ACC112 (cell line): ENCODE measurements around the gene DNMT1.

ENCODE experiments used
- H2AFZ ChIP-seq: fragments of 200-600 bp; sonication (generic); one replicate; pipeline ENCODE4 v1.6.0; 2017; ENCODE audit warnings: antibody characterized with exemption, low read length; ENCODE audit not compliant: unreplicated experiment
- H3K27ac ChIP-seq: fragments of 200-600 bp; sonication (generic); 2 replicates; pipeline ENCODE4 v1.5.1; 2014; ENCODE audit warnings: low read depth, mild to moderate bottlenecking, antibody characterized with exemption, low read length, moderate library complexity
- H3K27me3 ChIP-seq: fragments of 200-600 bp; sonication (generic); 2 replicates; pipeline ENCODE4 v1.6.1; 2014; ENCODE audit warnings: mild to moderate bottlenecking, antibody characterized with exemption, low read length, moderate library complexity, mixed read lengths; ENCODE audit not compliant: insufficient read depth
- H3K36me3 ChIP-seq: fragments of 200-600 bp; sonication (generic); 2 replicates; pipeline ENCODE4 v1.6.1; 2016; ENCODE audit warnings: mild to moderate bottlenecking, antibody characterized with exemption, low read length, moderate library complexity, mixed read lengths; ENCODE audit not compliant: insufficient read depth
- H3K4me1 ChIP-seq: fragments of 200-600 bp; sonication (generic); one replicate; pipeline ENCODE4 v1.6.1; 2016; ENCODE audit warnings: low read length, mixed read lengths; ENCODE audit not compliant: insufficient read depth, unreplicated experiment, control insufficient read depth
- H3K4me3 ChIP-seq: fragments of 200-600 bp; sonication (generic); 2 replicates; pipeline ENCODE4 v1.5.1; 2014; ENCODE audit warnings: mild to moderate bottlenecking, low read depth, low read length
- H3K79me2 ChIP-seq: fragments of 200-600 bp; sonication (generic); one replicate; pipeline ENCODE4 v1.6.0; 2016; ENCODE audit warnings: low read length; ENCODE audit not compliant: control insufficient read depth, unreplicated experiment, insufficient read depth

DNMT1 gene

DNA sequence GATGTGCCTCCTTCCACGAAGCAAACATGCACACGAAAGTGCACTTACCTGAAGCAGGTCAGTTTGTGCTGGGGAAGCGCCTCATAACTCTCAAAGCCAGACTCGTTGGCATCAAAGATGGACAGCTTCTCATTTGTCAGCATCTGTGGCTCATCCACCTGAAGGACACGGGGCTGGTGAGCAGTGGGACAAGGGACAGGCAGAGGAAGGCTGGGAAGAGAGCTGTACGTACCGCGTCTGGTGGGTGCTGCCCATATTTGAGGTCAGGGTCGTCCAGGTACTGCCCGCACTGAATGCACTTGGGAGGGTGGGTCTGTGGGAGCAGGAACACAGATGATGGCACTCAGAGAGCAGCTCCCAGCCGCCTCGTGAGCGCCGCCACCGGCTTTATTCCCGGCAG, 35.1 kb downstream of the DNMT1 start:
- no peaks in the 10 kb centered on the region for H3K27me3 ChIP-seq
- no peak overlapping the region for H2AFZ ChIP-seq
- H3K4me3 ChIP-seq = no peak overlapping the region
- H3K27ac ChIP-seq = no peak overlapping the region
- no peaks in the 10 kb centered on the region for H3K4me1 ChIP-seq
- H3K79me2 ChIP-seq = no peaks in the 10 kb centered on the region
- H3K36me3 ChIP-seq = peaks cover 13% of the 10 kb centered on the region

- H3K36me3 ChIP-seq = peaks cover 17% of the 10 kb centered on the region
Measured at GRCh38 chr19:10158485-10158884, 36.3 kb downstream of the DNMT1 start.

GRCh38 chr19:10158071-10158470, 36.7 kb downstream of the DNMT1 start:
- H3K79me2 ChIP-seq = no peaks in the 10 kb centered on the region
- H3K36me3 ChIP-seq = peaks cover 17% of the 10 kb centered on the region
- H2AFZ ChIP-seq = no peak overlapping the region
- no peaks in the 10 kb centered on the region for H3K4me1 ChIP-seq
- H3K4me3 ChIP-seq = no peak overlapping the region
- H3K27ac ChIP-seq = no peak overlapping the region
- no peaks in the 10 kb centered on the region for H3K27me3 ChIP-seq

More at GRCh38 chr19:10158485-10158884, 36.3 kb downstream of the DNMT1 start:
- Histone ChIP-seq H3K27ac (no peak overlapping the region), H3K4me3 (no peak overlapping the region), H3K4me1 (no peaks in the 10 kb centered on the region), H3K27me3 (no peaks in the 10 kb centered on the region), H3K79me2 (no peaks in the 10 kb centered on the region), H2AFZ (no peak overlapping the region)

GRCh38 chr19:10155839-10156238, 38.9 kb downstream of the DNMT1 start:
- Histone ChIP-seq H3K79me2 (no peaks in the 10 kb centered on the region), H3K4me3 (no peak overlapping the region), H2AFZ (no peak overlapping the region), H3K4me1 (no peaks in the 10 kb centered on the region), H3K27me3 (no peaks in the 10 kb centered on the region), H3K36me3 (peaks cover 17% of the 10 kb centered on the region), H3K27ac (no peak overlapping the region)

GRCh38 chr19:10152100-10152499, 42.7 kb downstream of the DNMT1 start:
- Histone ChIP-seq H3K79me2 (no peaks in the 10 kb centered on the region), H2AFZ (no peak overlapping the region), H3K36me3 (peaks cover 7% of the 10 kb centered on the region), H3K27me3 (no peaks in the 10 kb centered on the region), H3K4me1 (no peaks in the 10 kb centered on the region), H3K27ac (no peak overlapping the region), H3K4me3 (no peak overlapping the region)

- Histone ChIP-seq H2AFZ (no peak overlapping the region), H3K4me1 (no peaks in the 10 kb centered on the region), H3K4me3 (no peak overlapping the region), H3K79me2 (no peaks in the 10 kb centered on the region), H3K27me3 (no peaks in the 10 kb centered on the region), H3K27ac (no peak overlapping the region), H3K36me3 (peaks cover 7% of the 10 kb centered on the region; the same call in 1 of the 2 replicates)
Measured at GRCh38 chr19:10151521-10151920, 43.2 kb downstream of the DNMT1 start.

DNA sequence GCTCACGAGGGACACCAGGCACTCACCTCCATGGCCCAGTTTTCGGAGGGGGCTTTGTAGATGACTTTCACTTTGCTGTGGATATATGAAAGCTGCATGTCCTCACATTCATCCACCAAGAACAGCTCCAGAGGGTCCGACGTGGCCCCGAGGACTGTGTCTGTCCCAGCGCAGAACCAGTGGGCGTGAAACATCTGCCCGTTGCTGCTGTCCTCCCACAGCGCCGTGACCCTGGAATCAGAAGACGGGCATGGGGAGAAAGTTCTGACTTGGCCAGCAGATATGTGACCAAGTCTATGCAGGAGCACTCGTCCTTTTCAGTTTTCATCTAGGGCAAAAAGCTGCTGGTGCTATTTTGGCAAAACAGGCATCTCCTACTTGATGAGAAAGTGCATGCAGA, 45.3 kb downstream of the DNMT1 start:
- 0 out of 2 replicates have a peak, but pooled peaks cover 9% of the 10 kb centered on the region for H3K36me3 ChIP-seq
- no peaks in the 10 kb centered on the region for H3K4me1 ChIP-seq
- H3K79me2 ChIP-seq = no peaks in the 10 kb centered on the region

GRCh38 chr19:10146142-10146541, 48.6 kb downstream of the DNMT1 start:
- H3K79me2 ChIP-seq = no peaks in the 10 kb centered on the region
- no peak overlapping the region for H3K4me3 ChIP-seq
- 0 out of 2 replicates have a peak, but pooled peaks cover 8% of the 10 kb centered on the region for H3K36me3 ChIP-seq
- no peak overlapping the region for H2AFZ ChIP-seq
- no peaks in the 10 kb centered on the region for H3K27me3 ChIP-seq
- no peak overlapping the region for H3K27ac ChIP-seq
- H3K4me1 ChIP-seq = no peaks in the 10 kb centered on the region

More for the DNA sequence above, 45.3 kb downstream of the DNMT1 start:
- Histone ChIP-seq H3K27me3 (no peaks in the 10 kb centered on the region), H2AFZ (no peak overlapping the region), H3K4me3 (no peak overlapping the region), H3K27ac (no peak overlapping the region)

DNA sequence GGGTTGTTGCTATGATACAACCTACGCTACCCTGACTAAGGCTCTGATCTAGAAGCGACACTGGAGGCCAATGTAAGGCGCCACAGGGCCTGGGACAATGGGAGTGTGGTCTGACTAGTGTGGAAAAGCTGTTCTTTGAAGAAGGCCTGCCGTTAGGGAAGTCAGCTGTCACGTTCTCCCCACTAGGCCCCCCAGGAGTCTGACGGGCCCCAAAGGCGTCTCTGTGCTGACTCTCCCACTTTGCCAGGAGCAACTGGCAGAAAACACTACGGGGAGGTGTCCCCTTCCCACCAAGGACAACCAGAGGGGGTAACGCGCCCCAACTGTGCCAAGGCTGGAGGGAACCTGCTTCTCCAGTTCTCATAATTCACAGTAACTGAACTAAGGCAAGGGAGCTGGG, 49.7 kb downstream of the DNMT1 start:
- Histone ChIP-seq H3K36me3 (0 out of 2 replicates have a peak, but pooled peaks cover 8% of the 10 kb centered on the region), H3K4me3 (no peak overlapping the region), H2AFZ (no peak overlapping the region), H3K27me3 (no peaks in the 10 kb centered on the region), H3K4me1 (no peaks in the 10 kb centered on the region), H3K27ac (no peak overlapping the region), H3K79me2 (no peaks in the 10 kb centered on the region)

DNA sequence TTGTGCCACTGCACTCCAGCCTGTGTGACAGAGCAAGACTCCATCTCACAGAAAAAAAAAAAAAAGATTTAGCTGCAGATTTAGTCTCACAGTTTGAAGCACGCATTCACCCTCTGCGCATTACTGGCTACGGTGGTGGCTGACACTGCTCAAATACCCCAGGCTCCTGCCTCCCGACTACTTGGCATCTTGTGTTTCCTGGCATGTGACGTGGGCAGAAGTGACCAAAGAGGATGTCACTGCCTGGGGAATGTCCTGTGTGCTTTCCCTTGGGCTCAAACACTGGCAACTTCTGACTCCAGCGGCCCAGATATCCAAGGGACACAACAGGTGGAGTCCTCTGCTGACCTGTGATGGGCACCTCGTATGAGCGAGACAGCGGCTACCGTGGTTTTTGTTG, 50.4 kb downstream of the DNMT1 start:
- no peak overlapping the region for H2AFZ ChIP-seq
- no peaks in the 10 kb centered on the region for H3K79me2 ChIP-seq
- no peaks in the 10 kb centered on the region for H3K4me1 ChIP-seq
- 0 out of 2 replicates have a peak, but pooled peaks cover 8% of the 10 kb centered on the region for H3K36me3 ChIP-seq
- H3K4me3 ChIP-seq = no peak overlapping the region
- no peak overlapping the region for H3K27ac ChIP-seq
- H3K27me3 ChIP-seq = no peaks in the 10 kb centered on the region

- H3K27me3 ChIP-seq = no peaks in the 10 kb centered on the region
- 0 out of 2 replicates have a peak, but pooled peaks cover 8% of the 10 kb centered on the region for H3K36me3 ChIP-seq
Measured at GRCh38 chr19:10143681-10144080, 51.1 kb downstream of the DNMT1 start.

More at GRCh38 chr19:10143681-10144080, 51.1 kb downstream of the DNMT1 start:
- no peak overlapping the region for H2AFZ ChIP-seq
- H3K4me1 ChIP-seq = no peaks in the 10 kb centered on the region
- H3K4me3 ChIP-seq = no peak overlapping the region
- no peak overlapping the region for H3K27ac ChIP-seq
- no peaks in the 10 kb centered on the region for H3K79me2 ChIP-seq
